Fibroblast of gingiva (primary cell): Measurements from ENCODE around the gene CEP85L.
"Not testable (repeated sequence)": the region's sequence is repeated elsewhere in the genome, so short reads cannot be mapped to it uniquely, and the experiment has no call there.

ENCODE experiments used
- DNase-seq: peaks from one replicate; pipeline ENCODE4 v3.0.0-alpha.2; 2011; ENCODE audit warnings: low read depth

The CEP85L gene

GRCh38 chr6:118500130-118501015 is 151.0 kb downstream of the CEP85L start:
- peak; percentile 74 for DNase-seq

- no peak for DNase-seq
Measured at GRCh38 chr6:118495485-118496280, 155.7 kb downstream of the CEP85L start.

GRCh38 chr6:118494091-118494490 is 157.3 kb downstream of the CEP85L start:
- DNase-seq: no peak

GRCh38 chr6:118489990-118490389 is 161.4 kb downstream of the CEP85L start:
- DNase-seq: no peak

- no peak for DNase-seq
Measured at GRCh38 chr6:118488631-118489030, 162.8 kb downstream of the CEP85L start.

GRCh38 chr6:118485601-118486550 is 165.5 kb downstream of the CEP85L start:
- no peak for DNase-seq

- no peak for DNase-seq
Measured at GRCh38 chr6:118476551-118476950, 174.8 kb downstream of the CEP85L start.

- DNase-seq: no peak
Measured at GRCh38 chr6:118473266-118473665, 178.1 kb downstream of the CEP85L start.

GRCh38 chr6:118469468-118469867 is 181.9 kb downstream of the CEP85L start:
- DNase-seq: no peak

GRCh38 chr6:118468682-118469465 is 182.5 kb downstream of the CEP85L start:
- no peak for DNase-seq

- DNase-seq: no peak
Measured at GRCh38 chr6:118467181-118467580, 184.2 kb downstream of the CEP85L start.

GRCh38 chr6:118464620-118465019 is 186.8 kb downstream of the CEP85L start:
- DNase-seq: no peak

GRCh38 chr6:118460958-118461470 is 190.4 kb downstream of the CEP85L start:
- DNase-seq: no peak

- DNase-seq: no peak
Measured at GRCh38 chr6:118456982-118457381, 194.4 kb downstream of the CEP85L start.

GRCh38 chr6:118451839-118452238 is 199.6 kb downstream of the CEP85L start:
- DNase-seq: no peak

GRCh38 chr6:118444796-118445195 is 206.6 kb downstream of the CEP85L start:
- DNase-seq: no peak

- DNase-seq: no peak
Measured at GRCh38 chr6:118436482-118436881, 214.9 kb downstream of the CEP85L start.

- not testable (repeated sequence) for DNase-seq
Measured at GRCh38 chr6:118434147-118434546, 217.2 kb downstream of the CEP85L start.

GRCh38 chr6:118421312-118421711 is 230.1 kb downstream of the CEP85L start:
- not testable (repeated sequence) for DNase-seq

GRCh38 chr6:118419448-118420394 is 231.7 kb downstream of the CEP85L start:
- no peak for DNase-seq
